D341Med (cell line): Measurements from ENCODE around the gene NEGR1.

ENCODE experiments used
- DNase-seq: peaks from one replicate; pipeline ENCODE4 v3.0.0; 2012; ENCODE audit warnings: low spot score

The NEGR1 gene

DNA sequence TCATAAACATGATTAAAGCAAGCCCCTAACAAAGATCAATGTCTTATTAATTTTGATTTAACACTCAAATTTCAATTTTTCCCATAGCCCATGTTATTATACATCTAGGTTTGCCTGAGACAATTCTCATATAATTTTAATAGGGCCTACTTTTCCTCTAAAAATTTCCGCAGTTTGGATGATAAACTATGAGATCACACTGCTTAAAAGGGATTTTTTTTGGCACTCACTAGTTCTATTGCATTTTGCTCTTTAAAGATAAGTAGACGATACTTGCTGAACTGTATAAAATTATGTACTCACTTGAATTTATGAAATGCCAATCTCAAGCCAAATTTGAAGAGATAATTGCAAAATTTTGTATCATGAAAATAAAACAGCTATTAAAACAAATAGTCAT is 721.1 kb downstream of the NEGR1 start:
- DNase-seq, result no peak

DNA sequence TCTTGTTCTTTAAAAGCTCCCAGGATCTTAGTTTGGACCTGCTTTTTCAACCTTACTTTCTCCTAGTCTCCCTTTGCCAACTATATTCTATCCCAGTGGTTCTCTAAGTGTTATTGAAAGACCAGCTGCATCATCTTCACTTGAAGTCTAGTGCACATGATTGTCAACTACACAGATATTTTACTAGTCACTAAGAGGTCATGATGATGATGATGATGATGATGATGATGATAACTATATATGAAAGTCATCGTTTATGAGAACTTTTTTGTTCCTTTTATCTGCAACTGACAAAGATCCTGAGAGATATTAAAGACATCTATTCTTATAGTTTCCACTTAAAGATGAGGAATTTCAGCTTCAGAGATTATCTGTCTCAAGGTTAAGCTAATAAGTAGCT is 722.5 kb downstream of the NEGR1 start:
- DNase-seq, result no peak

DNA sequence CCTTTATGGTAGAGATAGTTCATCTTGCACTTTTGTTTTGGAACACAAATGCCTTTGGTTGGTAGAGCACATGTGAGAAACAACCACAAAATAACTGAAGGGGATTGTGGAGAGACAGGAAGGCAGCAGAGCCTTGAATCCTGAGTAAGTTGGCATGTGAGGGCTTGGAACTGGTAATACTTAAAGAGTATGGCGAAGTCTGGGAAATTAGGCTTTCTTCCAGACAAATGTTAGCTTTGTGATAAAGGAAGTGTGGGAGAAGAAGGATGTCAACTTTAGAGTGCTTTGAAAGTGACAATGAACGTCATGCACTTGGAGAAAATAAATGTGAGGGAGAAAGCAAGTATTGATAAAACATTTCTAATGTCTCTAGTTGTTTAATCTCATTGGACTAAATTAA is 725.2 kb downstream of the NEGR1 start:
- no peak for DNase-seq

DNA sequence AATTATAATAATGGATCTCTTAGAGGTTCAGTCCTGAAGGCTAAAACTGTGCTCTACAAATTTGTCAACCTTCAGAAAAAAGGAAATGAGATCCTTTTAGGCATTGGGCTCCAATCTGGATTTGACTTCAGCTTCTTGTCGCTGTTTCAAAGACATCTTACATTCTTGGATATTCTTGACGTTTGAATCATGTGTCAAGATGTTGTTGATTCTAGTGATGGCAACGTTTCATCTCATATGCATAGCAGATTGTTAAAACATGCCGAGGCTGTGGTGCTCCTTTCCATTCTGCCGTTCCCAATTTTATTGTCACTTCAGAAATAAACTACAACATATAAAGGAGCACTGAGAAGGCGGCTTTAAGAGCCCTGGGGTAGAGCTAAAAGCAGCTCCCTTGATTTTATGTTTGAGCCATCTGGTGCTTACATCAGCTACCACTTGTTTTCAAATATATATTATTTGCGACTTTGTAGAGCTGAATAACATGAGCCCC is 733.9 kb downstream of the NEGR1 start:
- DNase-seq, result no peak

DNA sequence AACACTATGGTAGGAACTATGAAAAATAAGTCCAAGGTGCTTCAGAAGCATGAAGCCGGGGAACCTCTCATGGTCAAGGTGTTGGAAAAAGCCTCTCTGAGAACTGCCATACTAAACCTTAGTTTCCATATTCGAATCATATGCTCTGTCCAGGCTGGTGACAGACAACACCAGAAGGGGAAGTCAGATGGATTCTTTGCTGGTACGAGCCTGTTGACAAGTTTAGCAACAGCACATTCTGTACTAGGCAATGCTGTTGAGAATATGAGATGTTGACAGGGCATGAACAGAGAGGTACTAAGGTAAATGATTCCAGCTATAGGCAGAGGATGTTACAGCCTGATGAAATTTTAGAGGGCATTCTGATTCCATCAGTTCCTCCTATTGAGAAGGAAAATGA is 740.2 kb downstream of the NEGR1 start:
- DNase-seq, result no peak

DNA sequence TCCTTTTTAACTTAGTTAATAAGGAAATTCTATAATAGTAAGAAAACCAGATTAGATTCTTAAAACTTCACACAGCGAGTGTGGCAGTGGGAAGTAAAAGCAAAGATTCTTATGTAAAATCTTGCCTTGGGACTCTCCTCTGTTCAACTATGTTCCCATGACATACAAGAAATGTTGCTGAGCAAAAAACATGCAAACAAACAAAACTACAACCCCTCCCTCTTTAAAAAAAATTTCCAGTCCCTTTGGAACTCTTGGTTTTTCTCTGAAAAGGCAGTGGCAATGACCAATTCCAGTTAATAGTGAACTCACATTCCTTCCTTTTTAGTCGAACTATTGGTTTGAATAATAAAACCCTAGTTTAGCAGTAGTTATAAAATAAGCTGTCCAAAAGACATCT is 748.4 kb downstream of the NEGR1 start:
- no peak for DNase-seq

DNA sequence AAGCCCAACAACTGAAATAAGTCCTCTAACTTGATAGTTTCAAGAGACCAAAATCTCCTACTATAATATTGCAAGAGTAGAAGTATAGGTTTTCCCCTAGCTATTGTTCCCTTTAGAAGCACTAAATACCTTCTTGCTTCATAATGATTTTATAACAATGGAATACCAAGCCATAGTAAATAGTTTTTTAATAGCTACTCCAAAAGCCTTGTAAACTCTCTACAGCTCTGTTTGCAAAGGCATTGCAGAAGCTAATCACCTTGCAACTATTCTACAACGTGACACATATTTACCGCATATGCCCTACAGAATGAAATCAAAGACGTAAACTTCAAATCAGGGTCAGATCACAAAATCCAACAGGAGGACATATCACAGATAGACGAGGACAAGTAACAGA is 750.0 kb downstream of the NEGR1 start:
- DNase-seq, result no peak

DNA sequence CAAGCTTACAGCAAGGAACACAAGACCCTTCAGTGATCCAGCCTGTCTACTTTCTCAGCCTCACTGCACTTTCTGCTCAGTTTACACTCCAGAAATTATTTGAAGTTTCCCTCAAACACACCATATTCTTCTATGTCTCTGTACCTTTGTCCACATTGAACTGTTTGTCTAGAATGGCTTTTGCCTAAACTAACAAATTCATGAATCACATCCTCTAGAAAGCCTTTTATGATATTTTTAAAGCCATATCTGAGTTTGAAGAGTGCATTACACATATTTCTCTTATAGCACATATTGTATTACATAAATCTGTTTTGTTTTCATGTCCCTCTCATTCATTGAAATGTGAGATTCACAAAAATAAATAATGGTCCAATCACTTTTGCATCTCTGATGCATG is 755.5 kb downstream of the NEGR1 start:
- DNase-seq, result no peak

DNA sequence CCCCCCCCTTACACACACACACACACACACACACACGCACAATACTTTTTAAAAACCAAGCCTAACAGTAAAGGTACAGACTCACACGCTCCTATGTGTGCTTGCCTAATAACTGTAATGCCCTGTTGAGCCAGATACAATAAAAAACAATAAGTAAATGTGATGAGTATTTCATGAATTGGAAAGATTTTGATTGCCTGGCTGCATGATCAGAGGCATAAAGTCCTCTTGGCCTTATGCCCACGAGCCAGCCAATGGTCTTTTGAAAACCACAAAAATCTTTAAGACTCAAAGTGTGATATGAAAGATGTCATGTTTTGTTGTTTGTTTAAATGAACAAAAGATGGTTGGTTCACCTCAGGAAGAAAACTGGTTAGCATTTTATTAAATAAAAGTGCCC is 759.6 kb downstream of the NEGR1 start:
- DNase-seq, result no peak

DNA sequence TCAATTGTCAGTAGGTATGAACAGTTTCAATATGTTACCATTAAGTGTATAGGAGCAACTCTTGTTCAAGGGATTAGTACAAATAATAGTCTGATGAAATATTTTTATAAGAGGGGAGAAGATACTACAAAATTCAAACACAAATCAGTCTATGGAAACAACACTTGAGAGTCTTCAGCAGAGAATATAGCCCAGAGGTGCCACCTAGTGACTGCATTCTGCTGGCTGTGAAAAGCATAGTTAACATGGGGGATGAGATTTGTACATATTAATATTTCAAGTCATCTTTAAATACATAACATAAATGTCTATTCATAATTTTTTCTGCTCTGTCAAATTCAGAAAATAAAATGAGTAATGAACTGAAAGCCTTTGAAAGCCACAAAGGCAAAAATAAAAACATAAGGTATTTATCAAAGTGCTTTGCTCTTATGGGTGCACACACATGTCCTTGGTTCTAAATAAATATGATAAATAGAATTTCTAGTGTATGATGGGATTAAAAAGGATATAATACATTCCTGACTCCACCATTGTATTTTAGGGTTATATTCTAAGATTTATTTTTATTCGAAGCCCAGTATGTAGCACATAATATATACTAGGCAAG is 760.6 kb downstream of the NEGR1 start:
- peak; percentile 33 for DNase-seq

DNA sequence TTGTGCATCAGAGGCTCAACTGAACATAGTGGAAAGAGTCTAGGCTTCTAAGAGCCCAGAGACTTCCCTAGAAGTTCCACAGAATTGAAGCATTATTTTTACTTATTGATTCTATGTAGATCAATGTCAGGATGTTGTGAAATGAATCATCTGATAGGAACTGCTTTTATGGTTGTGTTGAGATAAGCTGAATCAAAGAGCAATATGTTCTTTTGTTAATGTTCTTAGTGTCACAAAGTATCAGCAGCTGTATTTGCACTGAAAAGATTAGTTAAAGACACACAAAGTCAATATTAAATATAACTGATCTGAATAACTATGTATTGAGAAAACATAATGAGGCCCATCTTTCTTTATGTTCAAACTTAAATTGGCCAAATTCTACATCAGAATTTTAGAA is 770.8 kb downstream of the NEGR1 start:
- DNase-seq, result no peak

DNA sequence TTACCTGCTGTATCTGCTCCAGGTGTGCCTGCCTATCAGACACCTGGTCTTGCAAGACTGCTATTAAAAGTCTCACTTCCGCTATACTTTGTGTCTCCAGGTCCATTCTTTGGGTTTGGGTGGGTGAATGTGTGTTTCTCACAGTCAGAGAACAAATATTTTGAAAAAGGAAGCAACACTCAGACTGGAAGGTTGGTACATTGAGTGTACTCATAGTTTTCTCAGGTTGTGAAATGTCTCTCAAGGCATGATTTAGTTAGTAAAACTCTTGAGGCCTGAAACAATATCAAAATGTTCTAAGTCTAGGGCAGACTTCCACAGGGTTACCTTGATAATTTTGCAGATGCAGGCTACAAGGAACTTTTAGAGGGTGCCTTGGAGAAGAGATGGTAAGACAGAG is 771.6 kb downstream of the NEGR1 start:
- DNase-seq, result no peak

DNA sequence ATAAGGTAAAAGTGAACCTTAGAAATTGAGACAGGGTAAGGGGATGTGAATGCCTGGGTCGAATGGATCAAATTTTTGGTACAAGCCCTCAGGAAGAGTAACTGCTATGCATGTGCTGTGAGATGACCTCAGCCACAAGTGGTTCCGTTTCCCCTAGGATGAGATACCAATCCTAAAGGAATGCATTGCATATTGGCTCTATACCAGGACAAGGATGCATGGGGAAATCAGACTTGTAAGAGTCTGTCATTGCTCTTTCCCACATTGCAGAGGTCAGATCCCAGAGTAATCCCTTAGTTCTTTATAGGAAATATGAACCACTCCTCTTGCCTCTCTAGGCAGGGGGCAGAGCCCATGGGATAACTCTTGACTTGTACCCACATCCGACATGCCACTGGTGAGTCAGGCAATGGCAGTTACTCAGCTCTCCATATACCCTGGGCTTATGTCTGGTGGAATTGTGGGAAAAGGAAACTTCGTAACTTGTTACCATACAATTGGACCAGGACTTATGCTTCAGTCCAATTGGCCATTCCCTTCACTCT is 773.2 kb downstream of the NEGR1 start:
- no peak for DNase-seq

DNA sequence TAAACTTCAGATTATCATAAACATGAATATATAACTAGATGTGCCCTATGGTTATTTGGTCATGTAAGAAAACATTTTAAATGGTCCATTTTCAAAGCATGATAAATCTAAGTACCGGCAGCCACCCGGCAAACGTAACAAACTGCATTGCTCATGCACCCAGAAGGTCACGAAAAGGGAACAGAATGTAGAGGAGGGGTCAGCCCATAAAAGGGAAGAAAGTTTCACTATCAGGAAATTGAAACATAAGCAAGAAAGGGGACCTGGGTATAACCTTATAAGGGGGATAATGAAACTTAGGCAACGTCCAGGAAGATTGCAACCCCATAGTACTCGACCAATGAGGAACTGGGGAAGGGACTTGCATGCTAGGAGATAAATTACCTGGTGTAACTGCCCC is 780.3 kb downstream of the NEGR1 start:
- DNase-seq, result no peak

DNA sequence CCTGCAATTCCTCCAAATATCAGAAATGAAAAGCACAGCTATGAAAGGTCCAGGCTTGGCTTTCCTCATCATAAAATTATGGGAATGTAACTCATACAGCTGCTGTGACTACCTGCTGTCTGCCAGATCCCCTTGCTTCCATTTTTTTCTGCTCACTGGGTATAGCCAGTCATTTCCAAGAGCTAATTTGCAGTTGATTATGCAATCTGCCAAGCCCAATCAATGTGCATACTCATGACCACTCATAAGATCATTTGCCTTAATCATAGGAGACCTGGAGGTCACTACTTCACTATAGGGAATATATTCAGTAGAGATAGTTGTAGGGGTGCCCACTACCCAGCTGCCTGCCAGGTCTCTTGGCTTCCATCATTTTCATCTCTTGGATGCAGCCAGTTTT is 783.8 kb downstream of the NEGR1 start:
- DNase-seq, result no peak

DNA sequence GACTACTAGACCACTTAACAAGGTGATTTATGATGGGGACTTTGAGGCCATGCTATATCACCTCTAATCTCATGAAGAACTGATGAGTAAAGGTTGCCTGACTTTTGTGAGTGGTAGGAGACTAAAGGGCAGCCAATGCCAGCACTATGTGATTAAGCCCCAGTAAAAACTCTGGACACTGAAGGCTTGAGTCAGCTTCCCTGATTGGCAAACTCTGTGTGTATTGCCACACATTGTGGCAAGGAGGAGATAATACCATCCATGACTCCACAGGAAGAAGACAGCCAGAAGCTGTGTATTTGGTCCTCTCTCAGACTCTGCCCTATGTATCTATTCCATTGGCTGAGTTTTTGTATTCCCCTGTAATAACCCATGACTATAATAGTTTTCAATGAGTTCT is 788.2 kb downstream of the NEGR1 start:
- no peak for DNase-seq

DNA sequence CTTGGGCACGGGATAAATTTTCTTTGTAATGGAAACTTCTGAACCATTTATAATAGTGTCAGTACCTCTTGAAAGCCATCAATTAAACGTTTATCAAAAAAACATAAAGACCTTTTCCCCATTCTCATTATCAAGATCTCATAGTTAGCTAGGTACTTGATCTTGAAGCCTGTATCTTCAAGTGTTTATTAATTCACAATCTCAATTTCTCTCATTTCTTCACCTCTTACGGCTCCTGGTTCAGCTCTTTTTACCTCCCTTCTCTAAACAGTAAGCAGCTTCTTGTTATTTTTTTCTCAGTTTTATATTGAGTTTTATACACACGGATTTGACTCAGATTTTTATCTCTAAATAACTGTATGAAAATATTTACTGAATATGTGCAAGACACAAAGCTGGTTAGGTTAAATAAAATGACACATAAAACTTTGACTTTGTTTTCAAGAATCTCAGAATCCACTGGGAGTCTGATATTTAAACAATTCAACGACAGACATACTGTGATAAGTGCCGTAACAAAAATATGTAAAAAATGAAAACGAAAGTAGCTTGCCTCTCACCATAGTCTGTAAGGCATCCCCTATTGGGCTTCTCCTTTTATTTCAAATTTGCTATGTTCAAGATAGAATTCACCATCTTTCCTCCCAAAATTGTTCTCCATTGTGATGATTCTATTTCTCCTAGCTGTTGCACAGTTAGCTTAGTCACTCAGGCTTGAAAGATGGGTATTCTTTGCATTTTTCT is 789.9 kb downstream of the NEGR1 start:
- no peak for DNase-seq

DNA sequence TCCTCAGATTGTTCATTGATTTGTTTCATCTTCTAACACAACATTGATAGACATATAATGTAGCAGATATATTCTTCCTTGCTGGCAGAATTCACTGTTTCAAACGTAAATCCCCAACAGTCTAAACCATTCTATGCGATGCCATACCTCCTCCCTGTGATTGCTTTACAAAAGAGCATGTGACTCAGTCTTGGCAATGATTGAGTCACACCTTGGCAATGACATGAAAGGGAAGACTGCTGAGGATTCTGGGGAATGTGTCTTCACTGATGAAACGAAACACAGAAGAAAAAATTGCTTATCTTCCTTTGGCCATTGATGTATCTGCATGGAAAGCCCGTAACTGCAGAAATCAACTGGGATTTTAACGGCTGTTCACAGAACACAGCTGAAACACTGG is 791.9 kb downstream of the NEGR1 start:
- no peak for DNase-seq

DNA sequence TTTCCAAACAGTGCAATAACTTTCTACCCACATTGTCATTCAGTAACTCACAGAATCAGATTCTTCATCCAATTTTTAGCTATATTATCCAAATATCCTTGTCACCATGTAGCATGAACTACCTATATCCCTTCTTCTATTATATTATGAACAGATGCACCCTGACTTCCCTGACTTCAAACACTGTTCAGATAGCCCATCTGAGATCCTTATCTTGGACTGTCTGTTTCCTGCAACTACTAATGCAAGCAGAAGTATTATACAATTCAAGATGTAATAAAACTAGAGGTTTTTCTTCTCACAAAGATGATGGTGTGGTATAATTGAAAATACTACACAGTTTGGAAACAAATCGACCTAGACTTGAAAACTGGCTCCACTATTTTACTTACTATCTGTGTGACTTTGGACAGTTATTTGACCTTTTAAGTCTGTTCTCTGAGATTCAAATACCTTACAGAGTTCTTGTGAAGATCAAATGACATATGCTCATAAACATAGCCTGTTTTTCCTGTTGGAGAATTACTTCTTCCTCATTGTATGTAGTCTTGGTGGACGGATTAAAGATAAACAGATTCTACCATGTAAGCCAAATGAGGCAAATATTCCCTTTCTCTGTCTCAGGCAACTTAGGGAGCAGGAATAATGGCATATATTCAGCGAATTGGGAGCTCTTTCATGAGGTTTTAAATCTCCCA is 793.6 kb downstream of the NEGR1 start:
- no peak for DNase-seq

DNA sequence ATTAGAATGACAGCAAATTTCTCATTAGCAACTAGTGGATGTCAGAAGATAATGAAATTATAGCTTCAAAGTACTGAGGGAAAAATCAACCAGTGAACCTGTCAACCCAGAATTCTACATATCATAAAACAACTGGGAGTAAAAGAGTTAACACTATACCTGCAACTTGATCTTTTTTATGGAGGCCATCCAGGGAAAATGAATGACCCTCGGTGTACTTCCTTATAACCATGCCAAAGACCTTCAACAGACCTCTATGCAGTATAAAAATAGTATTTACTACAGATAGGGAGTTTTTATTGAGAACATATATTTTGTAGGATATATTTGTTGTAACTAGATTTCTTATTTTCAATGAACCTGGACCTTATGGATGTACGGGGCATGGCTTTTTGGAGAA is 809.0 kb downstream of the NEGR1 start:
- DNase-seq, result no peak

DNA sequence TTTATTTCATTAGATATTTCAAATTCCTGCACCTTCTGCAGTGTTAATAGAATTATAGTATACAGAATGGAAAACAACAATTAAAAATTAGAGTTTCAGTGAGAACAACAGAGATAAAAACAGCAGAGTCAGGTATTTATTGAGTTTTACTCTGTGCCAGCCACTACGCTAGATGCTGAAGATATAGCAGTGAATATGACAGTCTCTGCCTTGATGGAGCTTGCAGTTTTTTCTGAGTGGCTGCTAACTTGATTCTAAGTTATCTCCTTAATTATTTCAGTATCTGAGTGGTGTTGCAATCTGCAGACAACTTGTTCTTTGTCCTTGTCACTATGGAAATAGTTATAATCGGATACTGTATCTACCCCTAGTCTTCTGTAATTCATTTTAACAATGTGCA is 817.2 kb downstream of the NEGR1 start:
- no peak for DNase-seq

DNA sequence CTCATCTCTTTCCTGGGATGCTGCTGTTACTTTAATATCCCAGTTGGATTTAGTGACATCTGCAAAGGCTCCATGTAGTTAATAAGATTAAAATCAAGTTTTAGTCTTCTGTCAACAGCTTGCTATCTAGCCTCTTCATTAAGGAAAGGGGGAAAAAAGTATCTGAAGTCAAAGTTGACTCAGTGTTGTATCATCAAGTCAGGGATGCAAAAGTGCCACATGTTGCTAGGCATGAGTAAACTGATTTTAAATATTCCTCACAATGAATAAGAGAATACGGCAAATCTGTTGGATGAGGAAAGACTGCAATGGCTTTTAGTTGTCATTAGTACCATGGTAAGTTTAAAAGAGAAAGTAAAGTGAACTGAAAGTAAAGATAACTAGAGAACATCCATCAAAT is 818.3 kb downstream of the NEGR1 start:
- DNase-seq, result no peak

DNA sequence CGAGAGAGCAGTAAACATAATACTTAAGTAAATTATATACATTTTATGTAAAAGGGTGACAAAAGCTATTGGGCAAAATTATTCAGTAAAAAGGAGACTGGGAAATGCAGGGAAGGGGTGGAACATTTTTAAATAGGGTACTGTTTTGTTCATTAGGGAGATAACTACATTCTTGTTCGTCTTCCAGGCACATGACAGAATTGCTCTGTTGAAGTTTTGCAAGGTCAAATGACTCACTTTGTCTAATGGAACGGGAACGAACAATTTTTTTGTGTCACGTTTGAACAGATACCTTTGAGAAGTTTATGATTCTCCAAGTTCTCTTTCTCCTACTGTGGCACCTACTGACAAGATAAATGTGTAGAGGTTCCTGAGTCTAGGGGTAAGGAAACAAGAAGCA is 819.2 kb downstream of the NEGR1 start:
- no peak for DNase-seq
